ENCODE data around the gene KRI1.
"Not testable (repeated sequence)": the region's sequence is repeated elsewhere in the genome, so short reads cannot be mapped to it uniquely, and the experiment has no call there.

The KRI1 gene

DNA sequence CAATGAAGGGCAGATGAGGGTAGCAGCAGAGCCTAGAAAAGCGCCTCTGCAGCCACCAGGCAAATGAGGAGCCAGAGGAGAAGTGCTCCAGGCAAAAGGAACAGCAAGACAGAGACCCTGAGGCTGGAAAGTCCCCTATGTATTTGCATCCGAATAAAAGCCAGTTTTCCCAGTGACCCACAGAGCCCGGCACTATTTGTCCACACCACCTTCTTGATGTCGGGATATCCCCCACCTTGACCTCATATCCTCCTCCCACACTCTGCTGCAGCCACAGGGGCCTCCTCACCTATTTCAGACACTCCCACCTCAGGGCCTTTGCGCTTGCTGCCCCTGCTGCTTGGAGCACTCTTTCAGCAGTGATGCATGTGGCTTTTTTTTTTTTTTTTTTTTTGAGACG, 15.5 kb downstream of the KRI1 start:
- no peak for DNase-seq (ENCODE audit: low read depth, low spot score)

DNA sequence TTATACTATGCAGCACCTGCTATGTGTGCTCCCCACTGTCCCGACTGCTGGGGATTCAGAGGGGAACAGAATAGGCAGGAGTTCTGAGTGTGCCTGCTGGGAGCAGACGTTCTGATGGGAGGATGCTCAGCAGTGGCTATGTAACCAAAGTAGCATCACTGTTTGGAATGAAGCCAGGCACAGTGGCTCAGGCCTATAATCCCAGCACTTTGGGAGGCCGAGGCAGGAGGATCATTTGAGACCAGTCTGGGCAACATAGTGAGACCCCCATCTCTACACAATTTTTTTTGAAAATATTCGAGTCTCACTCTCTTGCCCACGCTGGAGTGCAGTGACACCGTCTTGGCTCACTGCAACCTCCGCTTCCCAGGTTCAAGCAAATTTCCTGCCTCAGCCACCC, 16.1 kb downstream of the KRI1 start:
- DNase-seq (ENCODE audit: low read depth, low spot score), result no peak

DNA sequence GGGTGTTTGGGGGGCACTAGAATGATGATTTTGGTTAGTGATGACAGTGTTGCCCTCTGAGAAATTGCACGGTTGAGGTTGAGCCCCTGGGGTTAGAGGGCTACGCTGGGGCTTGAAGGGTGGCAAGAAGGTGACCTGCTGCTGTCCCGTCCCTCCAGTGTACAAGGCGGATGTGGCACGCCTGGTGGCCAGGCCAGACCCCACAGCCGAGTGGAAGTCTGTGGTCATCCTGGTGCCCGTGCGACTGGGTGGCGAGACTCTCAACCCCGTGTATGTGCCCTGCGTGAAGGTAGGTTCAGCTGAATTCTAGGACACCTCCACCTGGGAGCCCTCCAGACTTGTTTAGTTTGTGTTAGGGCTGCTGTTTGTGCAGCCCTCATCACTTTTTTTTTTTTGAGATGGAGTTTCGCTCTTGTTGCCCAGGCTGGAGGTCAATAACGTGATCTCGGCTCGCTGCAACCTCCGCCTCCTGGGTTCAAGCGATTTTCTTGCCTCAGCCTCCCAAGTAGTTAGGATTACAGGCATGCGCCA, 17.0 kb downstream of the KRI1 start:
- DNase-seq (ENCODE audit: low read depth, low spot score), result no peak

DNA sequence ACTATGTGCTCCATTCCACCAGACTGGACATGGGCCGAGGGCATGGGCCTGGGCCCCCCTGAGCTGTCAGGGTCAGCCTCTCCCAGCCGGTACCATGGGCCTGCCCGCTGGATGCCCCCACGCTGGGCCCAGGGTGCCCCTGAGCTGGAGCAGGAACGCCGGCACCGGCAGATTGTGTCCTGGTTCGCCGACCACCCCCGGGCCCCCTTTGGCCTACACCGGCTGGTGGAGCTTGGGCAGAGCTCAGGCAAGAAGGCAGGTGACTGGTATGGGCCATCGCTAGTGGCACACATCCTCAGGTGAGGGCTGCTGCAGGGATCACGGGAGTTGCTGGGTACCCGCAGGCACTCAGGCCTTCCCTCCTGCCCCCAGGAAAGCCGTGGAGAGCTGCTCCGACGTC, 19.0 kb downstream of the KRI1 start:
- no peak for DNase-seq (ENCODE audit: low read depth, low spot score)

DNA sequence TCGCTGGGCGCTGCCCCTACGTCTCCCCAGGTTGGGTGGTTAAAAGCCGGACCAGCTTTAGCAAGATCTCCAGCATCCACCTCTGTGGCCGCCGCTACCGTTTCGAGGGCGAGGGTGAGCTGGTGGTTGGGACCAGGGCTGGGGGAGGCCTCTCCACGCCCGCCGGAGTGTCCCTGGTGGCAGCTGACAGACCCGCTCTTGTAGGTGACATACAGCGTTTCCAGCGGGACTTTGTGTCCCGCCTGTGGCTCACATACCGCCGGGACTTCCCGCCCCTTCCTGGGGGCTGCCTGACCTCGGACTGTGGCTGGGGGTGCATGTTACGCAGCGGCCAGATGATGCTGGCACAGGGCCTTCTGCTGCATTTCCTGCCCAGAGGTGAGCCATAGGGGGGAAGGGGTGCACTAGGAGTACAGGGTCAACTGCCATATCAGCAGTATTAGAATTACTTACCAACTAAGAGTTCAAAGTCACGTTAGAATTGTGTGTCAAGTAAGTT, 21.0 kb downstream of the KRI1 start:
- DNase-seq (ENCODE audit: low read depth, low spot score), result no peak

DNA sequence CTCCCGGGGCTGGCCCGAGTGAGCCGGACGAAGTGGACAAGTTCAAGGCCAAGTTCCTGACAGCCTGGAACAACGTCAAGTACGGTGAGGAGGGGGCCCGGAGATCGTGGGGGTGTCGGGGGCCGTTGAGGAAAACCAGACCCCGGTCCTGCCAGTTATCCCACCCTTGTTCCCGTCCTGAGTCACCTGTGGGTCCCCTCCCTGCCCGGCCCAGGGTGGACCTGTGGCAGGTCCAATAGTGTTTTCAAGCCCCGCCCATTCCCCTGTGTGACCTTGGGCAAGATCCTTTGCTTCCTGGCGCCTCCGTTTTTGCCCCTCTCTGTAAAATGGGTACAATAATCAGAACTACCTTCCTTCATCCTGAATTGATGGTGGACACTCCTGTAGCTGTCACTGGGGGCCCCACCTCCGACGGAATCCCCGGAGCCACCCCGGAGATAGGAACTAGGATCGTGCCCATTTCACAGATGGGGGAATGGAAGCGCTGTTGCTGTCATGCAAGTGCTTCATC, 21.5 kb downstream of the KRI1 start:
- DNase-seq (ENCODE audit: low read depth, low spot score), result no peak

DNA sequence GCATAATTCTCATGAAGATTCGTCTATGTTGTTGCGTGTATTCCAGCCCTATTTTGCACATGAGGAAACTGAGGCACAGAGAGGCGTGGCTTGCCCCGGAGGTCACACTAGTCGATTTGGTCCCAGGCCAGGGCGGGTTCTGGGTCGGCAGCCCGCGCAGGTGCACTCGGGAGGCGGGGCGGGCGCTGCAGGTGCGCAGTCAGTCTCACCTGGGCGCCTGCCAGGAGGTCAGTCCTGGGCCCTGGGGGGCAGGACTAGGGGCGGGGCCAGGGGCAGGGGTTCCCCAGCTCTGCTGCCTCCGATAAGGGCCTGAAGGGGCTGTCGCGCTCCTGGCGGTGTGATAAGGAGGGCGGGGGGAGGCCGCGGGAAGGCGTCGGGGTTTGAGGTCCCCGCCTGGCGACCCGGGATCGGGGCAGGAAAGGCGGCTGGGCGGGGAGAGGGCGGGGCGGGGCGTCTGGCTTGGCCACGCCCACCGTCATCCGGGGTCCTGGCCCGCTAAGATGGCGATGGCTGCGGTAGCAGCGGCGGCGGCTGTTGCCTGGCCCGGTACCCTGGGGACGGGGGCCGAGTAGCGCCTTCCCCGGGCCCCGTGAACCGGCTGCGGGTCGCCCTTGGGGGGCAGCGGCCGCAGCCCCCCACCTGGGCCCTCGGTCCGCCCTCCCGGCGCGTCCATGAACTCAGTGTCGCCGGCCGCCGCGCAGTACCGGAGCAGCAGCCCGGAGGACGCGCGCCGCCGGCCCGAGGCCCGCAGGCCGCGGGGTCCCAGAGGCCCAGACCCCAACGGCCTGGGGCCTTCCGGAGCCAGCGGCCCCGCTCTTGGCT, 22.2 kb downstream of the KRI1 start, which contains the start of gene ATG4D:
TSS of gene ATG4D (plus strand) at position 485 of the 822 bp plus-strand sequence. CDS start at position 672, 187 bp downstream.
- DNase-seq (ENCODE audit: low read depth, low spot score), result peak; percentile 59

DNA sequence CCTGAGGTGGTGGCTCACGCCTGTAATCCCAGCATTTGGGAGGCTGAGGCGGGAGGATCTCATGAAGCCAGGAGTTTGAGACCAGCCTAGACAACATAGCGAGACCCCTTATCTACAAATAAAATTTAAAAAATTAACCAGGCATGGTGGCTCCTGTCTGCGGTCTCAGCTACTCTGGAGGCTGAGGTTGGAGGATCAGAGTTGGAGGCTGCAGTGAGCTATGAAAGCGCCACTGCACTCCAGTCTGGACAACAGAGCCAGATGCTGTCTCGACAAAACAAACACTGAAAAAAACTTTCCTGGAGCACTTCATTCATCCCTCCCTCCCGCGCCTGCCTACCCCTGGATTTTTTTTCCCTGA, 22.8 kb downstream of the KRI1 start:
- DNase-seq (ENCODE audit: low read depth, low spot score), result no peak

DNA sequence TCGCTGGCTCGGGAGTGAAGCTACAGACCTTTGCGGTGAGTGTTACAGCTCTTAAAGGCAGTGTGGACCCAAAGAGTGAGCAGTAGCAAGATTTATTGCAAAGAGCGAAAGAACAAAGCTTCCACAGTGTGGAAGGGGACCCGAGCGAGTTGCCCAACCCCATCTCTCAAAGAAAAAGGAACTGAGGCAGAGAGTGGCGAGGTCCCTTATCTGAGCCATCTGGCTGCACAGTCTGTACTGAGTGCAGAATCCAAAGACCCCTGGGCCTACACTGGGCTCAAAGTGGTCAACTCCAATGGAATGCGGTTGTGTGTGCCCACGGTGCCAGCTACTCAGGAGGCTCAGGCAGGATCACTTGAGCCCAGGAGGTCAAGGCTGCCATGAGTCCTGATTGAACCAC, 26.8 kb downstream of the KRI1 start:
- DNase-seq (ENCODE audit: low read depth, low spot score), result not testable (repeated sequence)

DNA sequence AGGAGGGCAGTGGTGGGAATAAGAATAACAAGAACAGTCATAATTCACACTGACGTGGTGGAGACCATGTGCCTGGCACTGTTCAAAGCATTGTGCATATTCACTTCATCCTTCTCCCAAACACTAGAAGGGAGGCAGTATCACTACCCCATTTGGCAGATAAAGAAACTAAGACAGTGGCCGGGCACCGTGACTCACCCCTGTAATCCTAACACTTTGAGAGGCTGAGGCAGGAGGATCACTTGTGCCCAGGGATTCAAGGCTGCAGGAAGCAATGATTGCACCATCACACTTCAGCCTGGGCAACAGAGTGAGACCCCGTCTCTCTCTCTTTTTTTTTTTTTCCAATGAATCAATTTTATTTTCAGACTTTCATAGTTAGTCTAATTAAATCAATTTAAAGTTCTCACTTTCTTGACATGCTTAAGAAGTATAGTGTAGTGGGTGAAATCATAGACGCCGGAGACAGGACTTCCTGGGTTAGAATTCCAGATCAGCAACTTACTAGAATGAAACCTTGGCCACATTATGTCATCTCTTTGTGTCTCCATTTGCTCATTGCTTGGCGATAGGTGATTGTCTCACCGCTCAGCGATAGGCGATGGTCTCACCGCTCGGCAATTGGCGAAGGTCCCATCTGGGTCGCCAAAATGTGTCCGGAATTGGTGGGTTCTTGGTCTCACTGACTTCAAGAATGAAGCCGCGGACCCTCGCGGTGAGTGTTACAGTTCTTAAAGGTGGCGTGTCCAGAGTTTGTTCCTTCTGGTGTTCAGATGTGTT, 27.4 kb downstream of the KRI1 start:
- DNase-seq (ENCODE audit: low read depth, low spot score), result no peak

DNA sequence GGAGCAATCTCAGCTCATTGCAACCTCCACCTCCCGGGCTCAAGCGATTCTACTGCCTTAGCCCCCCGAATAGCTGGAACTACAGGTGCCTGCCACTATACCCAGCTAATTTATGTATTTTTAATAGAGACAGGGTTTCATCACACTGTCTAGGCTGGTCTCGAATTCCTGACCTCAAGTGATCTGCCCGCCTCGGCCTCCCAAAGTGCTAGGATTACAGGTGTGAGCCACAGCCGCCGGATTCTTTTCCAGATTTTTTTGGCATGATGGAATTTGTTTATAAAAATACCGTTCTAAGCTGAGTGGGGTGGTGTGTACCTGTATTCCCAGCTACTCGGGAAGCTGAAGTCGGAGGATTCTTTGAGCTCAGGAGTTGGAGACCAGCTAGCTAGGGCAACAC, 28.1 kb downstream of the KRI1 start:
- DNase-seq (ENCODE audit: low read depth, low spot score), result no peak

DNA sequence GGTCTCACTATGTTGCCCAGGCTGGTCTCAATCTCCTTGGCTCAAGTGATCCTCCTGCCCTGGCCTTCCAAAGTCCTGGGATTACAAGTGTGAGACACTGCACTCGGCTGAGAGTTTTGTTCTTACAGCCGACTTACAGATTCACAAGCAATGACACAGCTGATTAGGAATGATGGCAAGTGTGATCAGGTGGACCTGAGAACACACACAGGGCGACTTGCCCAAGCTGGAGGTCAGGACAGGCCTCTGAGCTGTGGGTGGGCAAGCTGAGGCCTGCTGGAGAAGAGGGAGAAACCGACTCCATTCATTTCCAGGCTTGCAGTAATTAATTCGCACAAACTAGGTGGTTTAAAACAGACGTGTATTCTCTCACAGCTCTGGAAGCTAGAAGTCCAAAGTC, 30.2 kb downstream of the KRI1 start:
- no peak for DNase-seq (ENCODE audit: low read depth, low spot score)

DNA sequence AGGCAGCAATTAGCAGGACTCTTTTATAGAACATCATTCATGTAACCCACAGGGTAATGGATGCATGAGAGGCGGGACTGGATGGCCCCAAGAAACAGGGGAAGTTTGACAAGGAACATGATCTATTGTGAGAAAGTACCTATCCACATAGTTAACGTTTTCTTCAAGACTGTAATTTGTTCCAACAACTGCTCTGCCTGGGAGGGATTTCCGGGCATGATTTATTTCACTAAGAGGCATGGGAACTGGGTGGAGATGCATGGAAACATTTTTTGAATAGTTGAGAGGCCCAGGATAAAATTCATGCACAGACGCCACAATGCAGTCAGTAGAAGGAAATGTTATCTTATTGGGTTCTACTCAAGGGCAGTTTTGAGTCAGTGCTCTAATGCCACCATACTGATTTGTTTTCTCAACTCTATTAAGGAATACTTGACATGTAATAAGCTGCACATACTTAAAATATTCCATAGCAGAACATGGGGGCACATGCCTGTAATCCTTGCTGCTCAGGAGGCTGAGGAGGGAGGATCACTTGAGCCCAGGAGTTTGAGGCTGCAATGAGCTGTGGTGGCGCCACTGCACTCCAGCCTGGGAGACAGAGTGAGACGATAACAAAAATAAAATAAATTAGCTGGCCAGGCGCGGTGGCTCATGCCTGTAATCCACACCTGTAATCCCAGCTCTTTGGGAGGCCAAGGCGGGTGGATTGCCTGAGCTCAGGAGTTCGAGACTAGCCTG, 32.0 kb downstream of the KRI1 start:
- no peak for DNase-seq (ENCODE audit: low read depth, low spot score)

DNA sequence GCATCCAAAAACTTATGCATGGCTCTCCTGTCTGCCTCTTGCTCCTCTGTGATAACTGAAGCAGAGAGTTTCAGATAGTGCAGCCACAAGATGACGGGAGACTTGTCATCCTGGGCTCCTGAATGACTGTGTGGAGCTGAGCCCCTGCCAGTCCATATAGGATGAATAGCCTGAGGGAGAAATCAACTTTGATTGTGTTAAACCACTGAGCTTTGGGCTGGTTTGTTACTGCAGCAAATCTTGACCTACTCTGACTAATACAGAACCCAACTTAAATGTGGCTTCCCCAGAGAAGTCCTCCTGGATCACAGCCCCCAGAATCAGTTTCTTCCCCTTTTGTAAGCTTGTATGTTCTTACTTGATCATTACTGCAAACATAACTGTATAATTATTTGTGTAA, 33.4 kb downstream of the KRI1 start:
- DNase-seq (ENCODE audit: low read depth, low spot score), result no peak

DNA sequence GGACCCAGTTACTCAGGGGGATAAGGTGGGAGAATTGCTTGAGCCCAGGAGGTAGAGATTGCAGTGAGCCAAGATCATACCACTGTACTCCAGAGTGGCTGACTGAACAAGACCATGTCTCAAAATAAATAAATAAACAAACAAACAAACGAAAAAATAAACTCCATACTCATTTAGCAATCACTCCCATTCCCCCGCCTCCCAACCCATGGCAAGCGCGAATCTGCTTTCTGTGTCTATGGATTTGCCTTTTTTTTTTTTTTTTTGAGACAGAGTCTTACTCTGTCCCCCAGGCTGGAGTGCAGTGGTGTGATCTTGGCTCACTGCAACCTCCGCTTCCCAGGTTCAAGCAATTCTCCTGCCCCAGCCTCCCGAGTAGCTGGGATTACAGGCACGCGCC, 38.9 kb downstream of the KRI1 start:
- not testable (repeated sequence) for DNase-seq (ENCODE audit: low read depth, low spot score)

DNA sequence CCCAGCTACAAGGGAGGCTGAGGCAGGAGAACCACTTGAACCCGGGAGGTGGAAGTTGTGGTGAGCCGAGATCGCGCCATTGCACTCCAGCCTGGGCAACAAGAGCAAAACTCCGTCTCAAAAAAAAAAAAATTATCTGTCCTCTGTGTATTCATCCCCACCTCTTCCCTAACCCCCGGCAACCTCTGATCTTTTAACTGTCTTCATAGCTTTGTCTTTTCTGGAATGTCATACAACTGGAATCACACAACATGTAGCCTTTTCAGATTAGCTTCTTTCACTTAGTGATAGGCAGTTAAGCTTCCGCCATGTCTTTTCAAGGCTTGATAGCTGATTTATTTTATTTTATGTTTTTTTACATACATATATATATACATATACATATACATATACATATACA, 40.2 kb downstream of the KRI1 start:
- DNase-seq (ENCODE audit: low read depth, low spot score), result no peak

DNA sequence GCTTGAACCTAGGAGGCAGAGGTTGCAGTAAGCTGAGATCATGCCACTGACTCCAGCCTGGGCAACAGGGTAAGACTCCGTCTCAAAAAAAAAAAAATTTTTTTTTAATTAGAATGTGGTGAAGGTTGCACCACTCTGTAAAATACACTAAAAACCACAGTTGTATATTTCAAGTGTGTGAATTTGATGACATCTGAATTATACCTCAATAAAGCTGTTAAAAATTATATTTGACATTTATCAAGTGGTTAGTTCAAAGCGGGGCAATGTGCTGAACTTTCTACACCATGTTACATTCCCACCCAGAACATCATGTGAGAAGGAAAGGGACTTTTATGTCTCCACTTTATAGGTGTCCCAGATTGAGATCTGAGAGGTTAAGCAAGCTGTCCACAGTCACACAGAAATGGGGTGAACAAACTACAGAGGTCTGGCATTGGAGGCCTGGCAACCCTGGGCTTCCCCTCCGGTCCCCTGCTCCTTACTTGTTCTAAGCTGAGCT, 42.6 kb downstream of the KRI1 start:
- no peak for DNase-seq (ENCODE audit: low read depth, low spot score)

DNA sequence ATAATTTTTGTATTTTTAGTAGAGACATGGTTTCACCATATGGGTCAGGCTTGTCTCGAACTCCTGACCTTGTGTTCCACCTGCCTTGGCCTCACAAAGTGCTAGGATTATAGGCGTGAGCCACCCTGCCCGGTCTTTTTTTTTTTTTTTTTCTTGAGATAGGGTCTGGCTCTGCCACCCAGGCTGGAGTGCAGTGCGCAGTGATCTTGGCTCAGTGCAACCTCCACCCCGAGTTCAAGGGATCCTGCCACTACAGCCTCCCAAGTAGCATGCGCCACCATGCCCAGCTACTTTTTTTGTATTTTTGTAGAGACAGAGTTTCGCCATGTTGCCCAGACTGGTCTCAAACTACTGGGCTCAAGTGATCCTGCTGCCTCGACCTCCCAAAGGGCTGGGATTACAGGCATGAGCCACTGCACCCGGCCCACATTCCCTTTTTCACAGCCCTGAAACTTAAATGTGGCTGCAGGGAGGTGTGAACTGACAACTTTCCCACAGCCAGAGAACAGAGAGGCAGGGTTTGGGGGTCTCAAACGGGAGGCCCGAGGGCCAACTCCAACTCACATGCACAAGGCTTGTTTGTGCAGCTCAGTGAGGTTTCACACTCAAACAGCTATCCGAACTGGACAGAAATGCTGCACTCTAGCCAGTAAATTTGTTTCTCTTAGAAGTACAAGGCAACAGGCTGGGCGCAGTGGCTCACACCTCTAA, 44.2 kb downstream of the KRI1 start:
- no peak for DNase-seq (ENCODE audit: low read depth, low spot score)

DNA sequence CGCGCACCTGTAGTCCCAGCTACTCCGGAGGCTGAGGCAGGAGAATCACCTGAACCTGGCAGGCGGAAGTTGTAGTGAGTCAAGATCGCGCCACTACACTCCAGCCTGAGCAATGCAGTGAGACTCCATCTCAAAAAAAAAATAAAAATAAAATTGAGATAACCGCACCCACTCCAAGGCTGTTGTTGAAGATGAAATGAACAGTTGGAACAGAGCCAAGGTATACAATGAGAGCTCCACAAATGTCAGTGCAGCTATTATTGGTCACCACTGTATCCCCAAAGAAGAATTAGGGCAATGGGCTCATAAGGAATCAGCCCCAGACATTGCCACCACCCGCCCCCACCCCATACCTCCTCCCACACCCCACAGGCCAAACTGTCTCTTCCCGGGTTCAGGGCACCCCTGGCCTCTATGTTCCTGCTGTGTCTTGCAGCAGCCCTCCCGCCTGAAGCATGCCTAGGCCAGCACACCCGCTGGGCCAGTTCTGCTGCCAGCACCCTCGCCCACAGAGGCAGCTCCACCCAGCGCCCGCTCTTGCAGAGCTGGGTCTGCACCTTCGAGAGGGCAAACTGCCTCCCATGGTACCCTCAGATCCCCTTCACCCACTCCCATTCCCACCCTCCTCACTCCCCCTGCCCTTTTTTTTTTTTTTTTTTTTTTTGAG, 45.0 kb downstream of the KRI1 start:
- DNase-seq (ENCODE audit: low read depth, low spot score), result no peak

DNA sequence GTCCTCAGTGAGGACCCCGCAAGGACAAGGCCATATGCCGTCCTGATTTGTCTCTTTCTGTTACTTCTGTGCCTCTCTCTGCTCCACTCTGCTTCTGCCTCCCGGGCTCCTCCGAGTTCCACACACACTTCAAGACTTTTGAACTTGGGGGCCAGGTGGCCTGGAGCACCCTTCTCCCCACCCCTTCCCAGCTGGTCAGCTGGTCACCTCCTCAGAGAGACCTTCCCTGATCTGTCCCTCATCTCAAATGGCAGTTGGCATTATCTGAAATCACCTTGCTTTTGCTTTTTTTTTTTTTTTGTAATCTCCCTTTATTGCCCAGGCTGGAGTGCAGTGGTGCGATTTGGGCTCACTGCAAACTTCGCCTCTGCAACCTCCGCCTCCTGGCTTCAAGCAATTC, 46.4 kb downstream of the KRI1 start:
- DNase-seq (ENCODE audit: low read depth, low spot score), result no peak
